Medulla oblongata (tissue), 1 donor: ENCODE results near the gene CCDC85B.
"Not testable (repeated sequence)": the region's sequence is repeated elsewhere in the genome, so short reads cannot be mapped to it uniquely, and the experiment has no call there.

ENCODE experiments used
- DNase-seq: peaks from one replicate; pipeline ENCODE4 v3.0.0-alpha.2; 2015; ENCODE audit errors: extremely low spot score

Gene CCDC85B

DNA sequence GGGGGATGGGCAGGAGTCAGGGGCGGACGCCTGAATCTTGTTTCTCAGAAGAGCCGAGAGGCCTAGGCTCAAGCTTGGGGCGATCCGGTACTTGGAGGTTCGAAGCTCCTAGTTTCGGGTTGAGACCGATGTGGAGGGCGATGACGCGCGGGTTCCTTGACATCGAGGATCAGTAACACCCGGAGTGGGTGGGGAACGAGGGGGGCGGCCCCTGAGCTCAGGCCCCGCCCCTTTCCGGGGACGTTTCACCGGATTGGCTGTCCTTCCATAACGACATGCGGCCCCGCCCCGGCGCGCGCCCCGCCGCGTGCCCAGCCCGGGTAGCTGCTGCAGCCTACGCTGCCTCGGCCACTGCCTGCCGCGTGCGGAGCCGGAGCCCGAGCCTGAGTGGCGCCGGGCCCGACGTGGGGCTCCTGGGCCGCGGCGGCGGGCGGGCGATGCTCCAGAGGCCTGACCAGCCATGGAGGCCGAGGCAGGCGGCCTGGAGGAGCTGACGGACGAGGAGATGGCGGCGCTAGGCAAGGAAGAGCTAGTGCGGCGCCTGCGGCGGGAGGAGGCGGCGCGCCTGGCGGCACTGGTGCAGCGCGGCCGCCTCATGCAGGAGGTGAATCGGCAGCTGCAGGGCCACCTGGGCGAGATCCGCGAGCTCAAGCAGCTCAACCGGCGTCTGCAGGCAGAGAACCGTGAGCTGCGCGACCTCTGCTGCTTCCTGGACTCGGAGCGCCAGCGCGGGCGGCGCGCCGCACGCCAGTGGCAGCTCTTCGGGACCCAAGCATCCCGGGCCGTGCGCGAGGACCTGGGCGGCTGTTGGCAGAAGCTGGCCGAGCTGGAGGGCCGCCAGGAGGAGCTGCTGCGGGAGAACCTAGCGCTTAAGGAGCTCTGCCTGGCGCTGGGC is at the start of gene CCDC85B:
TSS of gene CCDC85B (plus strand) at position 350 of the 895 bp plus-strand sequence. CDS start at position 461, 111 bp downstream.
- DNase-seq: peak; percentile 98

DNA sequence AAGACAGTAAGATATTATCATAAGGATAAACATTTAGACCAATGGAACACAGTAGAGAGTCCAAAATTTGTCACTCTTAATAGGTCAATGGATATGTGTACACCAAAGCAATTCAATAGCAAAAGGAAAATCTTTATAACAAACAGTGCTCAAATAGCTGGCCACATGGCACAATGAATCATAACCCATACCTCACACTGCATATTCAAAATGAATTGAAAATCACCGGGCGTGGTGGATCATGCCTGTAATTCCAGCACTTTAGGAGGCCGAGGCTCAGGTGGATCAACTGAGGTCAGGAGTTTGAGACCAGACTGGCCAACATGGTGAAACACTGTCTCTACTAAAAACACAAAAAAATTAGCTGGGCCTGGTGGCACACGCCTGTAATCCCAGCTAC is 48.3 kb upstream of the CCDC85B start:
- no peak for DNase-seq

DNA sequence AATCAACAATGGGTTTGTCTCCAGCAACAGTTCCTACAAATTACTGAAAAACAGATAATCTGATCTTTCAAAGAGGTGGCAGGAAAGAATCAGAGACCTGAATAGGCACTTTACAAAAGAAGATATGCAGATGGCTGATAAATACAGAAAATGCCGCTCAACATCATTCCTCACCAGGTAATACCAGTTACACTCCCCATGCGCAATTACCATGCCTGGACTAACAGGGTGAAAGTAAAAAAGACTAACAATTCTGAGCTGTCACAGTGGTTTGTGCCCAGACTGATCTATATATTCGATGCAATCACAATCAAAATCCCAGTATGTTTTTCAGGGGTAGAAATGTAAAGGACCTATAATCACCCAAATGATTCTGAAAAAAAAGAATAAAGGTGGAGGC is 46.7 kb upstream of the CCDC85B start:
- no peak for DNase-seq

GRCh38 chr11:65844231-65844872 is 46.1 kb upstream of the CCDC85B start:
- DNase-seq: no peak

GRCh38 chr11:65847746-65848145 is 42.7 kb upstream of the CCDC85B start:
- no peak for DNase-seq

- DNase-seq: not testable (repeated sequence)
These were observed 41.8 kb upstream of the CCDC85B start for GRCh38 chr11:65848693-65849092.

DNA sequence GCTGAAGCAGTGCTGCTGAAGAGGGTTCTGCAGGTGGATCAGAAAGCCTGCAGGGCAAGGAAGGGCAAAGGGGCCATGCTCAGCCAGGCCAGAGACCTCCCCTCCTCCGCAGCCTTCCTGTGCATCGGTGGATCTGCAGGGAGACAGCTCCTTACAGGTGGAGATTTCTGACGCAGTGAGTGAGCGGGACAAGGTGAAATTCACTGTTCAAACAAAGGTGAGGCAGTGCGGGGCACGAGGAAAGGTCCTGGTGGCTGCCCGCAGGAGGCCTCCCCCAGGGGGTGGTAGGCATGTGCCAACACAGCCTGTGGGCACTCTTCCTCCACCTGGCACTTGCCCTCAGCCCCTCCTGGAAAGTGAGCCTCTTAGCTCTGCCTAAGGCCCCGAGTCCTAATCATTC is 41.1 kb upstream of the CCDC85B start:
- no peak for DNase-seq

GRCh38 chr11:65849771-65850216 is 40.7 kb upstream of the CCDC85B start:
- DNase-seq: no peak

GRCh38 chr11:65850217-65851082 is 40.0 kb upstream of the CCDC85B start:
- no peak for DNase-seq

DNA sequence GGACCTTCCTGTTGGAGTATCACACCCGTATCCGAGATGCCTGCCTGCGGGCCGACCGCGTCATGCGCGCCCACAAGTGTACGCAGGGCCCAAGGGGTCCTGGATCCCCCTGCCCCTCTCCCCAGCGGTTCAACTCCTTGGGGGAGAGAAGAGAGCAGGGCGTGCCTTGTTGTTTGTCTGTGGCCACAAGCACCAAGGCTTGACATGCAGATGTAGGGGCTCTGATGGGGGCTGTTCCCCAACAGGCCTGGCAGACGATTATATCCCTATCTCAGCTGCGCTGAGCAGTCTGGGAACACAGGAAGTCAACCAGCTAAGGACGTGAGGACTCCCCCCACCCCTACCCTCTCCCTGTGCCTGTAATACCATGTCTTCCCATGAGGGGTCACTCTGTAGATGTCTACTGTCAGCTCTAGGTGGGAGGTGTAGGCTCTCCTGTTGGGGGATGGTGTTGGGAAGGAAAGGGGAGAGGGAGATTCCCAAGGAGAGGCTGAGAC is 39.3 kb upstream of the CCDC85B start:
- DNase-seq: no peak

GRCh38 chr11:65851811-65852507 is 38.5 kb upstream of the CCDC85B start:
- DNase-seq: no peak

GRCh38 chr11:65852508-65853245 is 37.8 kb upstream of the CCDC85B start:
- no peak for DNase-seq

GRCh38 chr11:65853246-65853979 is 37.1 kb upstream of the CCDC85B start:
- no peak for DNase-seq

DNA sequence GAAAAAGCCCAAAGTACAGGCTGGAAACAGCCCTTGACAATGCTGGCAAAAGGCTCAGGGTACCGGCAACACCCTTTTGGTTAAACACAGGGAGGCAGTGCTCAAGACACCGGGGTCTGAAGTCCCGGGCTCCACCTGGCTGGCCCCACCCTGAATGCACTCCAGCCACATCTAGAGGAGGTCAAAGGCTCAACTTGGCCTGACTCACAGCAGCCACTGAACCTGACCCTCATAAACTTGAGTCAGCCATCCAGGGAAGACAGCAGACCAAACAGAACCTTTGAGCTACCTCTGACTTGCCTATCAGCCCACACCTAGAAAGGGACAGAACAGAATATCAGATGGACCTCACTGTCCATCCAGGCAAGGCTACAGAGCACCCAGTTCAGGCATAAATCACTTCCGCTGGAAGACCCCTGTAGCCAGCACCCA is 36.3 kb upstream of the CCDC85B start:
- DNase-seq: no peak

DNA sequence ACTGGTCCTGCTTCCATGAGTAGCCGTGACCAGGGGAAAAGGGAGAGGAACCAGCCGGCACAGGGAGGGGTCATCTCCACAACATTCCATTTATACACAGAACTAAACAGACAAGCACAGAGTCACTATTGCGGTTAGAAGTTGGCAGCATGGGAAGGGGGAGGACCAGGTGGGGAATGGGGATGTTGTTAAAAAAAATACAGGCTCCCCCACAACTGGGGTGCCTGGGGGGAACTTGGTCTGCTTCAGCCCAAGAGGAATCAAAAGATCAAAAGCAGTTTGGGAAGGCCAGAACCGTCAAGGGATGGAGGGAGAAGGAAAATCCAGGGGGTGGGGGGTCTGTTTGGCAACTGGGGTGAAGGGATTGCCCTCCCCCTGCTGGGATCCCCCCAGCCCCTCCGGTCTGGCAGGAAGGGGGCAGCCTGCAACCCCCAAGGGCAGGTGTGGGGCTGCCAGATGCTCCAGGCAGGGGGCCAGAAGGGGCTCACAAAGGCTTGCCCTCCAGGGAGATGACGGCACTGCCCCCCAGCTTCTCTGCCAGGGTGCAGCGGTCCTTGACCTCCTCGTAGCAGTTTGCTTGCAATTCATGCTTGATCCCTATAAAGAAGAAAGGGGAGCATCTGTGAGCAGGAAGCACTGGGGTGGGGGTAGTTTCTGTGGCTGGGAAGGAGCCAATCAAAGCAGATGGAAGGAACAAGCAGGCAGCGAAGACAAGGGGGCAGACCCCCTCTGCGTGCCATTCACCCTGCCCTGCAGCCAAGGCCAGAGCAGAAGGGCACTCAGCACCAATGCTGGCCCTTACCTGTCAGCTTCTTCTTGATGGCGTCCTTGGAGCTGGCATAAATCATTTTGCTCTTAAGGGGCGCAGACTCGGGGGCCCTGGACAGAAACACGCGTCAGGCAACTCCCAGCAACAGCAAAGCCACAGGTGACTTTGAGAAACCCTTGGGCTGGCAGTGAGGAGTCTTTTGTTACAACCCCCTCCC is 35.3 kb upstream of the CCDC85B start:
- DNase-seq: no peak

DNA sequence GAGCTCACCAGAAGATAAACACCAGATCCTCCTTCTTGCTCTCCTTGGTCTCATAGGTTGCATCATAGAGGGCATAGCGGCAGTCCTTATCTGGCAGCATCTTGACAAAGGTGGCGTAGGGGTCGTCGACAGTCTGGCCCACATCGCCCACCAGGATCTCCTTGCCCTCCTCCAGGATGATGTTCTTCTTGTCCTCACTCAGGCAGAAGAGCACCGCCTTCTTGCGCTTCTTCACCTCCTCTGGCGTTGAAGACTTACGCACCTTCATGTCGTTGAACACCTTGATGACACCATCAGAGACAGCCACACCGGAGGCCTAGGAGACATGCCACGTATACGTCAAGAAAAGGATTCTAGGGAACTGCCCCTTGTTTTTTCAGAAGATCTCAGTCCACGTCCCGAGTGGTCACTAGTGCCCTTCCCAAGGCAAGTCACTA is 34.5 kb upstream of the CCDC85B start:
- no peak for DNase-seq

DNA sequence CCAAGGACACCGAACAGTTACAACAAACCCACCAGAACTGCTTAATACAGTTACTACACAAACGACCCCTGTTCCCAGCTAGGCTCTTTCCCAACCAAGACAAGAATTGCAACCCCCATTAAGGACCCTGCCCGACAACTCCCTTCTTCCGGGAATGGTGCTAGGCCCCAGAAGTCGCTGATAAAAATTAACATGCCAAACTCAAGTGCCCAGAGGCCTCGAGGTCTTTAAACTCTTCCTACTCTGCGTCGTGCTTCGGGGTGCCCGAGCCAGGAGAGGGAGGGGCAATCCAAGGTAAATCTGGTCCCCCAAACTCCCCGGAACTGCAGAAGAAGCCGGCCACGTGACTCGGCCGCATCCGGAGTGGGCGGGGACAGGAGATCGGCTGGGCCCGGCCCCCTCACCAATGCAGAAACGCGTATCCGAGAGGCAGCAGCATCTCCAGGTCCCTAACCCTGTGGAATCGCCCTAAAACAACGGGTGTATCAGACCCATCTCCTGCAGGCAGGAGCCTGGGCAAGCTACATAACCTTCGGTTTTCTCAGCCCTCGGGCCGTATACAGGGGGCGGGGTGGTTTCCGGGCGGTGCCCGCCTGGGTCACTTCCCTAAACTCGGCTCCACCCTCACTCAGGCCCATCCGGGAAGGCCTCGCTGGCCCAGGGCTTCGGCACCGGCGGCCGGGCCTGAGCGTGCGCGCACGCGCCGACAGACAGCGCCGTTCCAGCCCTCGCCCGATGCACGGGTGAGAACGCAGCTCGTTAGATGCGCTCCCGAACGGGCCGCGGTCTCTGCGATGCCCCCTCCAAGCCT is 33.6 kb upstream of the CCDC85B start:
- DNase-seq: peak; percentile 85

- no peak for DNase-seq
These were observed 33.0 kb upstream of the CCDC85B start for GRCh38 chr11:65857500-65857852.
